CMK (cell line): Measurements from ENCODE around the gene RHOH.

ENCODE experiments used
- DNase-seq: peaks from one replicate; pipeline ENCODE4 v3.0.0-alpha.2; 2010; ENCODE audit warnings: low read depth

The RHOH gene

GRCh38 chr4:40205259-40206198 lies 8.7 kb downstream of the RHOH start:
- peak; percentile 76 for DNase-seq

- no peak for DNase-seq
Observed at GRCh38 chr4:40206426-40206825, 9.6 kb downstream of the RHOH start.

- no peak for DNase-seq
Observed at GRCh38 chr4:40209401-40209800, 12.6 kb downstream of the RHOH start.

- DNase-seq: no peak
Observed at GRCh38 chr4:40210776-40211175, 13.9 kb downstream of the RHOH start.

- no peak for DNase-seq
Observed at GRCh38 chr4:40211224-40212185, 14.7 kb downstream of the RHOH start.

GRCh38 chr4:40212674-40213527 lies 16.1 kb downstream of the RHOH start:
- no peak for DNase-seq

GRCh38 chr4:40214038-40214437 lies 17.2 kb downstream of the RHOH start:
- no peak for DNase-seq

GRCh38 chr4:40214661-40215418 lies 18.0 kb downstream of the RHOH start:
- no peak for DNase-seq

GRCh38 chr4:40216622-40217366 lies 20.0 kb downstream of the RHOH start:
- no peak for DNase-seq

- DNase-seq: no peak
Observed at GRCh38 chr4:40221744-40222143, 24.9 kb downstream of the RHOH start.

GRCh38 chr4:40223343-40223742 lies 26.5 kb downstream of the RHOH start:
- DNase-seq: no peak

- no peak for DNase-seq
Observed at GRCh38 chr4:40224432-40224831, 27.6 kb downstream of the RHOH start.

GRCh38 chr4:40225497-40225896 lies 28.7 kb downstream of the RHOH start:
- DNase-seq: no peak

GRCh38 chr4:40227284-40227683 lies 30.5 kb downstream of the RHOH start:
- DNase-seq: no peak

- DNase-seq: no peak
Observed at GRCh38 chr4:40228497-40229365, 31.9 kb downstream of the RHOH start.

- DNase-seq: no peak
Observed at GRCh38 chr4:40231316-40231863, 34.6 kb downstream of the RHOH start.

GRCh38 chr4:40232610-40233009 lies 35.8 kb downstream of the RHOH start:
- no peak for DNase-seq

- no peak for DNase-seq
Observed at GRCh38 chr4:40233227-40233626, 36.4 kb downstream of the RHOH start.

- DNase-seq: no peak
Observed at GRCh38 chr4:40234519-40235039, 37.7 kb downstream of the RHOH start.
